ENCODE results near the gene FSTL4. TPM values are rescaled to one million over a fixed set of nuclear protein-coding genes. Genes with fewer than 3 reads are reported as not detected.

Gene FSTL4
- polyA plus RNA-seq, 1 of the 3 experiments (the other 2 are of a cell fraction): not detected

DNA sequence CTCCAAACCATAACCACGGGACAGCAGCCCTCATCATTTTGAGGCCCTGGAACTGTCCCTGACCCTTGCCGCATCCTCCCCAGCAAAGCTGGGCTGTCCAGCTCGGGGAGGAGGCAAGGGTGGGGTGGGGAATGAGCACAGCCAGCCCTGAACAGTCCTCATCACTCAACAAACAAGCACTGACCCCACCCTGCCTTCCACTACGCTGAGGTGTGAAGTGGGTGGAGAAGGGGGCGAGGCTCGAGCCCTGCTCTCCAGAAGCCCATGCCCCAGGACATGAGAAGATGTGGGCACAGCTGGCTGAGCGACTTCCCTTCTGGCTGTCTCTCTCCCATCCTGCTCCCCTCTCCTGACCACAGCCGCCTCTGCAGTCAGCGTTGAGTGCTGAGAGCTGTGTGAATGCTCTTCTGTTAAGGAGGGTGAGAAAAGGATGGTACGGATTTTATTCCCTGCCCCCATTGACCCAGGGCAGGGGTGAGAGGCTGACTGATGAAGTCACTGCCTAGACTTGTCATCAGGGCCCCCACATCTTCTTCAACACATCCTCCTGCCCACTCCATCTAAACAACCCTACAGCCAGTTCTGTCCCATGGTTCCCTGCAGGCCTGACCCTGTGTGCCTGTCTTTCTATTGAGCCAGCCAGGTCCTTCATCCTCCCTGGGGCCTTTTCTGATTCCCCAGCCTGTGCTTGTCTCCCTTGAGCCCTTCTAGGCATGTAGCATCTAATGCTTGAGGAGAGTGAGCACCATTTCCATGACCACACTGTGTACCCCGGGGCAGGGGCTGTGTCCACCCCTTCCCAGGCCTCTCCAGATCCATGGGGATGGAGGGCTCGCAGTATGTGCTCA, 276.0 kb downstream of the FSTL4 start:
- Histone ChIP-seq H4K20me1 (ENCODE audit: insufficient read depth) (no peaks in the 10 kb centered on the region), H3K79me2 (ENCODE audit: insufficient read depth) (no peaks in the 10 kb centered on the region), H3F3A (replicated peaks; ENCODE audit: insufficient read depth) (no peaks in the 10 kb centered on the region), H3K4me1 (ENCODE audit: control insufficient read depth in 1 of 2, insufficient read depth in 2 of 2, low read depth in 1 of 2, low read length in 1 of 2) (peaks cover 0 to 5% of the 10 kb centered on the region in 2 experiments; a peak in 1 of 4 replicates), H3K9ac (no peak overlapping the region), H3K9me2 (no peaks in the 10 kb centered on the region), H3K9me3 (no peaks in the 10 kb centered on the region), H2AFZ (ENCODE audit: low read depth) (no peak overlapping the region), H3K27me3 (ENCODE audit: insufficient read depth) (no peaks in the 10 kb centered on the region), H3K27ac (ENCODE audit: low read depth in 2 of 2, low read length in 1 of 2) (no peak overlapping the region), H3K36me3 (replicated peaks in 1 of 2; ENCODE audit: control insufficient read depth in 1 of 2, insufficient read depth in 2 of 2, low read length in 1 of 2) (no peaks in the 10 kb centered on the region), H3K4me2 (no peak overlapping the region), H3K4me3 (ENCODE audit: low read depth in 2 of 2, low read length in 1 of 2) (no peak overlapping the region)
- ChIA-PET POLR2A (no interaction called here), CTCF (interaction anchor here (1.0 to 1.1 kb wide), 3 partner anchors 11 to 17 kb away, joined by 3 to 4 read pairs (median 3); no protein-coding TSS in a partner anchor)
- no peak for DNase-seq
- TF ChIP-seq CHD2 (IDR thresholded peaks at IDR 0.05; ENCODE audit: low read length, partially characterized antibody) (no peak), POLR2AphosphoS5 (IDR thresholded peaks at IDR 0.05; ENCODE audit: low read depth, low read length) (no peak), RXRA (IDR thresholded peaks at IDR 0.05; ENCODE audit: borderline replicate concordance, low read depth) (no peak), RAD21 (IDR thresholded peaks at IDR 0.05; ENCODE audit: low read length) (no peak)
- TF ChIP-seq, protein P1, sequence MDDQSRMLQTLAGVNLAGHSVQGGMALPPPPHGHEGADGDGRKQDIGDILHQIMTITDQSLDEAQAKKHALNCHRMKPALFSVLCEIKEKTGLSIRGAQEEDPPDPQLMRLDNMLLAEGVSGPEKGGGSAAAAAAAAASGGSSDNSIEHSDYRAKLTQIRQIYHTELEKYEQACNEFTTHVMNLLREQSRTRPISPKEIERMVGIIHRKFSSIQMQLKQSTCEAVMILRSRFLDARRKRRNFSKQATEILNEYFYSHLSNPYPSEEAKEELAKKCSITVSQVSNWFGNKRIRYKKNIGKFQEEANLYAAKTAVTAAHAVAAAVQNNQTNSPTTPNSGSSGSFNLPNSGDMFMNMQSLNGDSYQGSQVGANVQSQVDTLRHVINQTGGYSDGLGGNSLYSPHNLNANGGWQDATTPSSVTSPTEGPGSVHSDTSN (IDR thresholded peaks at IDR 0.05): no peak
- TF ChIP-seq, protein P2, sequence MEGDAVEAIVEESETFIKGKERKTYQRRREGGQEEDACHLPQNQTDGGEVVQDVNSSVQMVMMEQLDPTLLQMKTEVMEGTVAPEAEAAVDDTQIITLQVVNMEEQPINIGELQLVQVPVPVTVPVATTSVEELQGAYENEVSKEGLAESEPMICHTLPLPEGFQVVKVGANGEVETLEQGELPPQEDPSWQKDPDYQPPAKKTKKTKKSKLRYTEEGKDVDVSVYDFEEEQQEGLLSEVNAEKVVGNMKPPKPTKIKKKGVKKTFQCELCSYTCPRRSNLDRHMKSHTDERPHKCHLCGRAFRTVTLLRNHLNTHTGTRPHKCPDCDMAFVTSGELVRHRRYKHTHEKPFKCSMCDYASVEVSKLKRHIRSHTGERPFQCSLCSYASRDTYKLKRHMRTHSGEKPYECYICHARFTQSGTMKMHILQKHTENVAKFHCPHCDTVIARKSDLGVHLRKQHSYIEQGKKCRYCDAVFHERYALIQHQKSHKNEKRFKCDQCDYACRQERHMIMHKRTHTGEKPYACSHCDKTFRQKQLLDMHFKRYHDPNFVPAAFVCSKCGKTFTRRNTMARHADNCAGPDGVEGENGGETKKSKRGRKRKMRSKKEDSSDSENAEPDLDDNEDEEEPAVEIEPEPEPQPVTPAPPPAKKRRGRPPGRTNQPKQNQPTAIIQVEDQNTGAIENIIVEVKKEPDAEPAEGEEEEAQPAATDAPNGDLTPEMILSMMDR (IDR thresholded peaks at IDR 0.05): no peak
- 50% methylated on average over 7 of the region's 12 CpGs for WGBS (ENCODE audit: low lambda C conversion rate)

DNA sequence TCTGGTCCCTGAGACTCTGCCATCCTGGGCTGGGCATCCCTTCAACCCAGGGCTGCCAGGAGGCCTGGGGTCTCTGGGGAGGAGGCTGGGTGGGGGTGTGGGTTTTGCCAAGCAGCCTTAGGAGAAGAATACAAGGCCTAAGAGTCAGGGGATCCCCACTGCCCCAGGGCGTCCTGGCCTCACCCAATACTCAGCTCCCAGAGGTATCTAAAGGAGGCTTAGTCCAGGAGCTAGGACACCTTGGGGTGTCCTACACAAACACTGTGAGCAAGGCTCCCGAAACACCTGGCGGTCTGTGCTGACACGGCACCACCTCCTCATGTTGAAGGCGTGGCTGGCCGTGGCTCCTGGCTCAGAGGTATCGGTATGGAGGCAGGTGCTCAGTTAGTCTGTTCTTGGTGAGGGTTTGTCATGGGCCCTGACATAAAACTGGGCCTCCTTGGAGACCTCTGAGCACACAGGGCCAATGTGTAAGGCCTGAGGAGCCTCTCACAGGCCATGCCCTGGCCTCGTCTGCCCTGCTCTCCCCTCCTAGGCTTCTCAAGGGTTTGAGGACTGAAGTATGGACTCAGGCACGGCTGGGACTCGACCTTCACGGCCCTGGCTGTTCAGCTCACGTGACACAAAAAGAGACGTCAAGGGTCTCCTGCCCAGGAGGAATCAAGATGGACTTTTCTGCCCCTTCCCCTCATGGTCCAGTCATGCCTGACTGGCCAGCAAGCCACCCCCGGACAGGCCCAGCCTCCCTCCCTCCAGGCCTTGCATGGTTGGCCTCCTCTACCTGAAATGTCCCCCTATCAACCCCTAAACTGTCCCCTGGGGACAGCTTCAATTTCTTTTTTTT, 277.3 kb downstream of the FSTL4 start:
- ChIA-PET CTCF (interaction anchor here (1.0 to 1.1 kb wide), 3 partner anchors 10 to 15 kb away, joined by 3 to 4 read pairs (median 3); no protein-coding TSS in a partner anchor), POLR2A (no interaction called here)
- 33% methylated on average over 8 of the region's 14 CpGs for WGBS (ENCODE audit: low lambda C conversion rate)
- no peak for TF ChIP-seq SMC3 (IDR thresholded peaks at IDR 0.05; ENCODE audit: low read depth, low read length)
- TF ChIP-seq, protein P3, sequence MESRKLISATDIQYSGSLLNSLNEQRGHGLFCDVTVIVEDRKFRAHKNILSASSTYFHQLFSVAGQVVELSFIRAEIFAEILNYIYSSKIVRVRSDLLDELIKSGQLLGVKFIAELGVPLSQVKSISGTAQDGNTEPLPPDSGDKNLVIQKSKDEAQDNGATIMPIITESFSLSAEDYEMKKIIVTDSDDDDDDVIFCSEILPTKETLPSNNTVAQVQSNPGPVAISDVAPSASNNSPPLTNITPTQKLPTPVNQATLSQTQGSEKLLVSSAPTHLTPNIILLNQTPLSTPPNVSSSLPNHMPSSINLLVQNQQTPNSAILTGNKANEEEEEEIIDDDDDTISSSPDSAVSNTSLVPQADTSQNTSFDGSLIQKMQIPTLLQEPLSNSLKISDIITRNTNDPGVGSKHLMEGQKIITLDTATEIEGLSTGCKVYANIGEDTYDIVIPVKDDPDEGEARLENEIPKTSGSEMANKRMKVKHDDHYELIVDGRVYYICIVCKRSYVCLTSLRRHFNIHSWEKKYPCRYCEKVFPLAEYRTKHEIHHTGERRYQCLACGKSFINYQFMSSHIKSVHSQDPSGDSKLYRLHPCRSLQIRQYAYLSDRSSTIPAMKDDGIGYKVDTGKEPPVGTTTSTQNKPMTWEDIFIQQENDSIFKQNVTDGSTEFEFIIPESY (IDR thresholded peaks at IDR 0.05; ENCODE audit: borderline replicate concordance, low read depth): no peak
- TF ChIP-seq, protein P4, sequence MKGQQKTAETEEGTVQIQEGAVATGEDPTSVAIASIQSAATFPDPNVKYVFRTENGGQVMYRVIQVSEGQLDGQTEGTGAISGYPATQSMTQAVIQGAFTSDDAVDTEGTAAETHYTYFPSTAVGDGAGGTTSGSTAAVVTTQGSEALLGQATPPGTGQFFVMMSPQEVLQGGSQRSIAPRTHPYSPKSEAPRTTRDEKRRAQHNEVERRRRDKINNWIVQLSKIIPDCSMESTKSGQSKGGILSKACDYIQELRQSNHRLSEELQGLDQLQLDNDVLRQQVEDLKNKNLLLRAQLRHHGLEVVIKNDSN (IDR thresholded peaks at IDR 0.05; ENCODE audit: borderline replicate concordance, low read depth): no peak
- no peak for TF ChIP-seq POLR2AphosphoS5 (IDR thresholded peaks at IDR 0.05; ENCODE audit: low read depth, low read length)
- TF ChIP-seq GATA2 (CRISPR knock-in tag; IDR thresholded peaks at IDR 0.05): no peak
- TF ChIP-seq GABPA (IDR thresholded peaks at IDR 0.05; ENCODE audit: low read depth): no peak
- TF ChIP-seq, protein P5, sequence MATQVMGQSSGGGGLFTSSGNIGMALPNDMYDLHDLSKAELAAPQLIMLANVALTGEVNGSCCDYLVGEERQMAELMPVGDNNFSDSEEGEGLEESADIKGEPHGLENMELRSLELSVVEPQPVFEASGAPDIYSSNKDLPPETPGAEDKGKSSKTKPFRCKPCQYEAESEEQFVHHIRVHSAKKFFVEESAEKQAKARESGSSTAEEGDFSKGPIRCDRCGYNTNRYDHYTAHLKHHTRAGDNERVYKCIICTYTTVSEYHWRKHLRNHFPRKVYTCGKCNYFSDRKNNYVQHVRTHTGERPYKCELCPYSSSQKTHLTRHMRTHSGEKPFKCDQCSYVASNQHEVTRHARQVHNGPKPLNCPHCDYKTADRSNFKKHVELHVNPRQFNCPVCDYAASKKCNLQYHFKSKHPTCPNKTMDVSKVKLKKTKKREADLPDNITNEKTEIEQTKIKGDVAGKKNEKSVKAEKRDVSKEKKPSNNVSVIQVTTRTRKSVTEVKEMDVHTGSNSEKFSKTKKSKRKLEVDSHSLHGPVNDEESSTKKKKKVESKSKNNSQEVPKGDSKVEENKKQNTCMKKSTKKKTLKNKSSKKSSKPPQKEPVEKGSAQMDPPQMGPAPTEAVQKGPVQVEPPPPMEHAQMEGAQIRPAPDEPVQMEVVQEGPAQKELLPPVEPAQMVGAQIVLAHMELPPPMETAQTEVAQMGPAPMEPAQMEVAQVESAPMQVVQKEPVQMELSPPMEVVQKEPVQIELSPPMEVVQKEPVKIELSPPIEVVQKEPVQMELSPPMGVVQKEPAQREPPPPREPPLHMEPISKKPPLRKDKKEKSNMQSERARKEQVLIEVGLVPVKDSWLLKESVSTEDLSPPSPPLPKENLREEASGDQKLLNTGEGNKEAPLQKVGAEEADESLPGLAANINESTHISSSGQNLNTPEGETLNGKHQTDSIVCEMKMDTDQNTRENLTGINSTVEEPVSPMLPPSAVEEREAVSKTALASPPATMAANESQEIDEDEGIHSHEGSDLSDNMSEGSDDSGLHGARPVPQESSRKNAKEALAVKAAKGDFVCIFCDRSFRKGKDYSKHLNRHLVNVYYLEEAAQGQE (IDR thresholded peaks at IDR 0.05; ENCODE audit: low read depth, low read length): no peak
- TF ChIP-seq YY1 (IDR thresholded peaks at IDR 0.05; ENCODE audit: low read depth): no peak
- TF ChIP-seq MEF2A (IDR thresholded peaks at IDR 0.05; ENCODE audit: borderline replicate concordance, low read depth): no peak
- no peak for TF ChIP-seq CHD2 (IDR thresholded peaks at IDR 0.05; ENCODE audit: low read length, partially characterized antibody)

More for the DNA sequence above, 277.3 kb downstream of the FSTL4 start:
- Histone ChIP-seq H3F3A (replicated peaks; ENCODE audit: insufficient read depth) (no peaks in the 10 kb centered on the region), H3K4me2 (no peak overlapping the region), H3K27ac (ENCODE audit: low read depth in 2 of 2, low read length in 1 of 2) (no peak overlapping the region), H3K79me2 (ENCODE audit: insufficient read depth) (no peaks in the 10 kb centered on the region), H3K9me3 (no peaks in the 10 kb centered on the region), H3K4me3 (ENCODE audit: low read depth in 2 of 2, low read length in 1 of 2) (no peak overlapping the region), H3K27me3 (ENCODE audit: insufficient read depth) (no peaks in the 10 kb centered on the region), H2AFZ (ENCODE audit: low read depth) (no peak overlapping the region), H3K9ac (no peak overlapping the region), H3K36me3 (replicated peaks in 1 of 2; ENCODE audit: control insufficient read depth in 1 of 2, insufficient read depth in 2 of 2, low read length in 1 of 2) (no peaks in the 10 kb centered on the region), H3K4me1 (ENCODE audit: control insufficient read depth in 1 of 2, insufficient read depth in 2 of 2, low read depth in 1 of 2, low read length in 1 of 2) (peaks cover 0 to 5% of the 10 kb centered on the region in 2 experiments; a peak in 1 of 4 replicates), H3K9me2 (no peaks in the 10 kb centered on the region), H4K20me1 (ENCODE audit: insufficient read depth) (no peaks in the 10 kb centered on the region)
- DNase-seq: no peak

All from SK-N-SH (cell line).